ENCODE measurements around the gene DBX1. TPM values are rescaled to one million over a fixed set of nuclear protein-coding genes. Genes with fewer than 3 reads are reported as not detected.

The DBX1 gene
- polyA plus RNA-seq, 2 of the 4 experiments (the other 2 are of a cell fraction): not detected

- Histone ChIP-seq H3K27ac (peak overlapping the region; percentile 30 to 98; a peak in 4 of 6 replicates), H3K9me3 (no peaks in the 10 kb centered on the region), H3K4me1 (peaks cover 42% of the 10 kb centered on the region), H3K4me2 (no peak overlapping the region), H3K4me3 (no peak overlapping the region)
- DNase-seq (ENCODE audit: low read depth in 1 of 2, low spot score in 1 of 2) (no peak), ATAC-seq (no peak), FAIRE-seq (no peak)
- WGBS (ENCODE audit: missing lambda C conversion rate): 96% methylated on average over 10 of the region's 10 CpGs
- CTCF ChIA-PET: interaction anchor here (0.8 to 11.7 kb wide), 8 partner anchors 9 to 176 kb away, joined by 3 to 150 read pairs (median 29); no protein-coding TSS in a partner anchor
- POLR2A ChIA-PET: no interaction called here
- TF ChIP-seq MAX (IDR thresholded peaks at IDR 0.05): no peak
Observed at GRCh38 chr11:20114588-20114987, 45.7 kb downstream of the DBX1 start.

- ATAC-seq: no peak
- ChIA-PET CTCF (interaction anchor here (0.9 to 11.7 kb wide), 11 partner anchors 9 to 207 kb away, joined by 3 to 150 read pairs (median 13); no protein-coding TSS in a partner anchor), POLR2A (interaction anchor here (1.0 to 2.3 kb wide), 4 partner anchors 15 to 161 kb away, joined by 3 to 15 read pairs (median 7); no protein-coding TSS in a partner anchor)
Observed at GRCh38 chr11:20113149-20113438, 47.2 kb downstream of the DBX1 start.

More at GRCh38 chr11:20113149-20113438, 47.2 kb downstream of the DBX1 start:
- Histone ChIP-seq H3K4me2 (peak overlapping the region; percentile 74), H3K27ac (peak overlapping the region; percentile 98), H3K4me3 (no peak overlapping the region), H3K4me1 (peaks cover 42% of the 10 kb centered on the region), H3K9me3 (no peaks in the 10 kb centered on the region)
- no peak for DNase-seq (ENCODE audit: low read depth in 1 of 2, low spot score in 1 of 2)
- FAIRE-seq: no peak
- TF ChIP-seq CHD2 (IDR thresholded peaks at IDR 0.05; ENCODE audit: low read length, partially characterized antibody) (no peak), ESRRA (IDR thresholded peaks at IDR 0.05; ENCODE audit: borderline replicate concordance, low read length) (no peak), MAX (IDR thresholded peaks at IDR 0.05) (no peak), ELK1 (IDR thresholded peaks at IDR 0.05; ENCODE audit: low read depth, low read length) (no peak), HMGXB4 (CRISPR knock-in tag; IDR thresholded peaks at IDR 0.05; ENCODE audit: borderline replicate concordance) (no peak), ZSCAN20 (CRISPR knock-in tag; IDR thresholded peaks at IDR 0.05) (no peak), NR3C1 (IDR thresholded peaks at IDR 0.05) (no peak), CTCF (IDR thresholded peaks at IDR 0.05) (no peak), FOXS1 (CRISPR knock-in tag; IDR thresholded peaks at IDR 0.05) (no peak), EHF (CRISPR knock-in tag; IDR thresholded peaks at IDR 0.05) (no peak), ATOH8 (CRISPR knock-in tag; IDR thresholded peaks at IDR 0.05; ENCODE audit: low read depth) (no peak), FOSB (CRISPR knock-in tag; IDR thresholded peaks at IDR 0.05) (no peak), PHF8 (IDR thresholded peaks at IDR 0.05; ENCODE audit: borderline replicate concordance, low read depth) (no peak), HOXB13 (CRISPR knock-in tag; IDR thresholded peaks at IDR 0.05; ENCODE audit: low read depth) (no peak), CEBPB (IDR thresholded peaks at IDR 0.05) (no peak), HOXB5 (CRISPR knock-in tag; IDR thresholded peaks at IDR 0.05) (no peak), CBX8 (IDR thresholded peaks at IDR 0.05) (no peak)
- WGBS (ENCODE audit: missing lambda C conversion rate): 90% methylated on average over 5 of the region's 5 CpGs
